ENCODE results near the gene SEC11A.

The SEC11A gene

DNA sequence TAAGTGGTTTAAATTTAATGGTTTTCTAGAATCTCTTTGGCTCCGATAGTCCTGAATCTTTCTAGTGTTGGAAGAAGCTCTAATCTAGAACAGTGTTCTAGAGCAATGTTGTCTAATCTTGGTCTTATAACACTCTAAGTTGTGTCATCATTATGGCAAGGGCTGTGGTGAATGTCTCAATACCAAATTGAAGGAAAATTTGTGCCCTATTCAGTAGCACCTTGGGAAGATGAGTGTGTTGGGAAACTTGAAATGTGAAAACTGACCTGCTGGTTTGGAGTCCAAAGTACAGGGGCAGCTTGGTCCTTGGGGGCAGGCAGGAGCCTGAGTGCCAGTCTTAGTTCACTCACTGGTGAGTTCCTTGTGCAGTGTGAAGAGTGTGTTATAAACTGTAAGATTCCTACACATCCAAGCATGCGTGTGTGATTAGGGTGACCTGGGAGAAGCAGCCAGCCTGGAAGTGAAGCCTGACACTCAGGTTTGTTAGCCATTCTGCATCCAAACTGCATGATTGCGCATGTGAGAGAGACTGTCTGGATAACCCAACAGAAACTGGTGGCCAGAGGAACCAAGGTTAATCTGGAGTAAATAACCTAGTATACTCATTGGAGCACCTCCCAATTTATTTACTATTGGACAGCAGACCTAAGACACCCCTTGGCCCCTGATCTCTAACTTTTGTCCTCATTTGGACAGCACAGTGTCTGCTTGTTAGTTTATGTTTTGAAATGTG lies 47.1 kb upstream of the SEC11A start:
- TF ChIP-seq, protein P1, sequence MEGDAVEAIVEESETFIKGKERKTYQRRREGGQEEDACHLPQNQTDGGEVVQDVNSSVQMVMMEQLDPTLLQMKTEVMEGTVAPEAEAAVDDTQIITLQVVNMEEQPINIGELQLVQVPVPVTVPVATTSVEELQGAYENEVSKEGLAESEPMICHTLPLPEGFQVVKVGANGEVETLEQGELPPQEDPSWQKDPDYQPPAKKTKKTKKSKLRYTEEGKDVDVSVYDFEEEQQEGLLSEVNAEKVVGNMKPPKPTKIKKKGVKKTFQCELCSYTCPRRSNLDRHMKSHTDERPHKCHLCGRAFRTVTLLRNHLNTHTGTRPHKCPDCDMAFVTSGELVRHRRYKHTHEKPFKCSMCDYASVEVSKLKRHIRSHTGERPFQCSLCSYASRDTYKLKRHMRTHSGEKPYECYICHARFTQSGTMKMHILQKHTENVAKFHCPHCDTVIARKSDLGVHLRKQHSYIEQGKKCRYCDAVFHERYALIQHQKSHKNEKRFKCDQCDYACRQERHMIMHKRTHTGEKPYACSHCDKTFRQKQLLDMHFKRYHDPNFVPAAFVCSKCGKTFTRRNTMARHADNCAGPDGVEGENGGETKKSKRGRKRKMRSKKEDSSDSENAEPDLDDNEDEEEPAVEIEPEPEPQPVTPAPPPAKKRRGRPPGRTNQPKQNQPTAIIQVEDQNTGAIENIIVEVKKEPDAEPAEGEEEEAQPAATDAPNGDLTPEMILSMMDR (IDR thresholded peaks at IDR 0.05), result no peak
- Histone ChIP-seq H3K36me3 (ENCODE audit: control insufficient read depth, insufficient read depth, low read length) (no peaks in the 10 kb centered on the region), H3K4me2 (ENCODE audit: low read length) (no peak overlapping the region), H2AFZ (no peak overlapping the region), H3K4me1 (peaks cover 2% of the 10 kb centered on the region), H3K9me3 (ENCODE audit: control insufficient read depth, low read length) (no peaks in the 10 kb centered on the region), H3K27ac (no peak overlapping the region), H3K27me3 (ENCODE audit: control insufficient read depth, insufficient read depth, low read length) (no peaks in the 10 kb centered on the region), H3K9ac (no peak overlapping the region), H3K79me2 (peaks cover 23% of the 10 kb centered on the region), H3K4me3 (ENCODE audit: low read depth, low read length) (no peak overlapping the region)

DNA sequence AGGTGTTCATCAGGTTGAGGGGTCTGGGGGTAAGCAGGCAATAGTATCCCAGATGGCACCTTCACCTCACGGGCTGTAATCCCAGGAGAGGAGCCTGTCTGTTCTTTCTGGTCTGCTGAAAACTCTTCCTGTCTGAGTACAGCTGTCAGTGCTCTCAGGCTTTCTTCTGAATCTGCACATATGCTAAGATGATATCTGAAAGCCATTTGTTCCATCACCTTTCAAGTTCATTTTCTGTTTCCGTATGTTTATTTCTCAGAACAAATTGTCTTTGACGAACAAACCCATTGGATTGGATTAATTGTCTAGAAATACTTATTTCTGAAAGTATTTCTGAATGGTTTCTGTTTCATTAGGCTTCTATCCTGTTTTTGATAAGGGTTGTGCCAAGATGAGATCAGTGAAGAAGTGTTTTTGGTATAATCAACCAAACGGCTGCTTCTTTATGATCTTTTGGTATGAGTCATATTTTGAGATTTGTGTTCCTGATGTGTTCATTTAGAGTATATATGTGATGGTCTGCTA lies 45.7 kb upstream of the SEC11A start:
- Histone ChIP-seq H3K9me3 (ENCODE audit: control insufficient read depth, low read length) (no peaks in the 10 kb centered on the region), H3K79me2 (peaks cover 31% of the 10 kb centered on the region), H3K27me3 (ENCODE audit: control insufficient read depth, insufficient read depth, low read length) (no peaks in the 10 kb centered on the region), H2AFZ (no peak overlapping the region), H3K4me3 (ENCODE audit: low read depth, low read length) (peak overlapping the region; percentile 1), H3K27ac (no peak overlapping the region), H3K9ac (no peak overlapping the region), H3K4me1 (peaks cover 2% of the 10 kb centered on the region), H3K36me3 (ENCODE audit: control insufficient read depth, insufficient read depth, low read length) (no peaks in the 10 kb centered on the region), H3K4me2 (ENCODE audit: low read length) (peak overlapping the region; percentile 24)
- TF ChIP-seq, protein P1 (IDR thresholded peaks at IDR 0.05), result no peak

GRCh38 chr15:84760219-84760618 lies 44.3 kb upstream of the SEC11A start:
- no peak overlapping the region for H3K9ac ChIP-seq
- no peak overlapping the region for H3K4me3 ChIP-seq (ENCODE audit: low read depth, low read length)
- H3K4me1 ChIP-seq, result peaks cover 2% of the 10 kb centered on the region
- H3K79me2 ChIP-seq, result peaks cover 25% of the 10 kb centered on the region
- H3K9me3 ChIP-seq (ENCODE audit: control insufficient read depth, low read length), result no peaks in the 10 kb centered on the region
- H2AFZ ChIP-seq, result no peak overlapping the region
- no peak overlapping the region for H3K27ac ChIP-seq
- no peak overlapping the region for H3K4me2 ChIP-seq (ENCODE audit: low read length)
- TF ChIP-seq, protein P1 (IDR thresholded peaks at IDR 0.05), result no peak
- H3K36me3 ChIP-seq (ENCODE audit: control insufficient read depth, insufficient read depth, low read length), result no peaks in the 10 kb centered on the region
- no peaks in the 10 kb centered on the region for H3K27me3 ChIP-seq (ENCODE audit: control insufficient read depth, insufficient read depth, low read length)

DNA sequence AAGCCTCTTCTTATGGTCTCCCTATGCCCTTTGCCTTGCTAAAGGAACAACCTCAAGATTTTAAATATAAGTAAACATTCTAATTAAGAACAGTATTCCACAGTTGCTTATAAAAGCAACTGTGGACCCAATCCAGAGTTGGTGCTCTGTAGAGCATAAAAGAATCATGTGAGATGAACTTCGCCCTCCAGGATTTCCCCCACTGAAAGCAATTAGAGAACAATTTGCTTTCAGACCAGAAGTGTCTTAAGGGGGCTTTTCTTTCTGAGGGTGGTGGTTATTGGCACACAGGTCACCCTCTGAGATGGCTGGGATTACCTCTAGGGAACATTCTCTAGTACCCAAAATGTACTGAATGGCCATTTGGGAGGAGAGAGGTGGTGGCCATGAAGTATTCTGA lies 43.1 kb upstream of the SEC11A start:
- Histone ChIP-seq H3K4me2 (ENCODE audit: low read length) (no peak overlapping the region), H3K27ac (no peak overlapping the region), H3K79me2 (peaks cover 29% of the 10 kb centered on the region), H3K4me3 (ENCODE audit: low read depth, low read length) (no peak overlapping the region), H3K4me1 (peaks cover 2% of the 10 kb centered on the region), H3K9me3 (ENCODE audit: control insufficient read depth, low read length) (no peaks in the 10 kb centered on the region), H3K36me3 (ENCODE audit: control insufficient read depth, insufficient read depth, low read length) (no peaks in the 10 kb centered on the region), H3K9ac (no peak overlapping the region), H3K27me3 (ENCODE audit: control insufficient read depth, insufficient read depth, low read length) (no peaks in the 10 kb centered on the region), H2AFZ (no peak overlapping the region)
- TF ChIP-seq, protein P1 (IDR thresholded peaks at IDR 0.05), result no peak
